AG10803 (cell line): ENCODE data around the gene PACS1.

Experiments used
- DNase-seq: peaks from one replicate; pipeline ENCODE4 v3.0.0; 2010; ENCODE audit warnings: low read depth
- H3K4me3 ChIP-seq: 2 replicates; pipeline ENCODE4 v1.5.1; 2011; ENCODE audit warnings: mild to moderate bottlenecking, low read length, control low read depth
- CTCF ChIP-seq: conservative IDR thresholded peaks from 2 replicates; pipeline ENCODE4 v1.5.1; 2011; ENCODE audit warnings: mild to moderate bottlenecking, low read length, control low read depth, inconsistent platforms

Gene PACS1

GRCh38 chr11:66124564-66124963 lies 54.5 kb downstream of the PACS1 start:
- DNase-seq, result peak; percentile 58
- H3K4me3 ChIP-seq, result no peak overlapping the region
- no peak for TF ChIP-seq CTCF

GRCh38 chr11:66126064-66126463 lies 56.0 kb downstream of the PACS1 start:
- DNase-seq, result no peak
- TF ChIP-seq CTCF, result no peak
- H3K4me3 ChIP-seq, result no peak overlapping the region

DNA sequence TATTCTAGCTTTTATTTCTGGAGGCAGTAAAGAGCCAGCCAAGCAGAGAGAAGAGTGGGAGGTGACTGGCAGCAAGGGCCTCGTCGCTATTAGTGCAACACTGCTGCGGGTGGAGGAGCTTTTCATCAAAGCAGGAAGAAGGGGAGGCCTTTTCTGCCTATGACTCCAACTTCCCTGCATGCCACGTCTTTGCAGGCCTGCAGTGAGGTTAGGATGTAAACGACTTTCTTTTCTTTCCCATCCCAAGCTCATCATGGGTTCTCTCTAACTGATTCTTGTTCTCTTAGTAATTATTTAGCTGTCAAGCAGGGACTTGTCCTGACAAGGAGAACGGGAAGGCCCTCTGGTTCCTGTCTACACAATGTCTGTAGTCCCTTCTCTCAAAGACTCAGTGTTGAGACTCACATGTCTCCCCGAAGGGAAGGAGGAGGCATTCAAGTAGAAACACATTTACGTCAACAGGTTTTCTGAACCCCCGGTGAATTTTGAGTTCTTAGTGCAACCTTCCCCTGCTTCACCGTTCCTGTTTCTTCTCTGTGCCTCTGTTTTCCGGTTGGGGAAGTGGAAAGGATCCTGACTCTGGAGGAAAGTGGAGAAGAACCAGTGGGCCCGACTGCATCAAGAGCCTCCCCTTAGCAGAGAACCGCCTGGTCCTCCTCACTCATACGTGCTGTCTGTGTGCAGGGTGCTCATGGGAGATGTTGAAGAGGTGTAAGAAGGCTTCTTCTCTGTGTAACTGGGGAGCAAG lies 56.9 kb downstream of the PACS1 start:
- TF ChIP-seq CTCF, result peak; percentile 19; the same call in 1 of the 2 replicates
- DNase-seq, result peak; percentile 80
- H3K4me3 ChIP-seq, result peak overlapping the region; percentile 23

- no peak overlapping the region for H3K4me3 ChIP-seq
- TF ChIP-seq CTCF, result no peak
- no peak for DNase-seq
These were observed 60.9 kb downstream of the PACS1 start for GRCh38 chr11:66130978-66131377.

DNA sequence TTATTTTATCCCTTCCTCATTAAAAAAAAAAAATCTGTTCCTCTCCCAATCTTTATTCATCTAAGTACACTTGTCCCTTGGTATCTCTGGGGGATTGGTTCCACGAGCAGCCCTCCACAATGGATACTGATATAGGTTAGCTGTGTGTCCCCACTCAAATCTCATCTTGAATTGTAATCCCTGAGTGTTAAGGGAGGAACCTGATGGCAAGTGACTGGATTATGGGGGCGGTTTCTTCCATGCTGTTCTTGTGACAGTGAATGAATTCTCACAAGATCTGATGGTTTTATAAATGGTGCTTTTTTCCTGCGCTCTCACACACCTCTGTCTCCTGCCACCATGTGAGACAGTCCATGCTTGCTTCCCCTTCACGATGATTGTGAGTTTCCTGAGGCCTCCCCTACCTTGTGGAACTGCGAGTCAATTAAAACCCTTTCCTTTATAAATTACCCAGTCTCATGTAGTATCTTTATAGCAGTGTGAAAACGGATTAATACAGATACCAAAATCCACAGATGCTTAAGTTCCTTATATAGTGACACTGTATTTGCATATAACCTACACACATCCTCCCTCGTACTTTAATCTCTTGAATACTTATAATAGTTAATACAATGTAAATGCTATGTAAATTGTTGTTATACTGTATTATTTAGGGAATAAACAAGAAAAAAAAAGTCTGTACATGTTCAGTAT lies 62.0 kb downstream of the PACS1 start:
- no peak for TF ChIP-seq CTCF
- no peak overlapping the region for H3K4me3 ChIP-seq
- DNase-seq, result no peak

DNA sequence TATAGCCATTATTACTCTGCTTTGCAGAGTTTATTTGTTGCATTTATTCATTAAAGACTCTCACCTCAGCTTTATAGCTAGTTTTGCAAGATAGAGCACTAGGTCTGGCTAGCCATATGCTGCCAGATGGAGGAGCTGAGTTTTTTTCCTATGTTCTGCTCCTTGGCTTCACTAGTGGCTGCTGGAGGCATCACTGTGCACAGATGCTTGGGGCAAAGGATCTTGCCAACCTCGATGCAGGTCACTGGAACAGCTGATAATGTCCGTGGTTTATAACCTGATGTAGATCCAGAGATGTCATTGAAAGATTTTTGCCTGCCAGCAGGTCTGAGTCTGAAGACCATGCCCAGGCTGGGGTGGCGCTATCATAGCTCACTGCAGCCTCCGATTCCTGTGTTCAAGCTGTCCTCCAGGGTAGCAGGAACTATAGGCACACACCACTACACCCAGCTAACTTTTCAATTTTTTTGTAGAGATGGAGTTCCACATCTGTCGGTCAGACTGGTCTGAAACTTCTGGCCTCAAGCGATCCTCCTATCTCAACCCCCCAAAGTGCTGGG lies 63.2 kb downstream of the PACS1 start:
- no peak overlapping the region for H3K4me3 ChIP-seq
- no peak for TF ChIP-seq CTCF
- DNase-seq, result no peak

DNA sequence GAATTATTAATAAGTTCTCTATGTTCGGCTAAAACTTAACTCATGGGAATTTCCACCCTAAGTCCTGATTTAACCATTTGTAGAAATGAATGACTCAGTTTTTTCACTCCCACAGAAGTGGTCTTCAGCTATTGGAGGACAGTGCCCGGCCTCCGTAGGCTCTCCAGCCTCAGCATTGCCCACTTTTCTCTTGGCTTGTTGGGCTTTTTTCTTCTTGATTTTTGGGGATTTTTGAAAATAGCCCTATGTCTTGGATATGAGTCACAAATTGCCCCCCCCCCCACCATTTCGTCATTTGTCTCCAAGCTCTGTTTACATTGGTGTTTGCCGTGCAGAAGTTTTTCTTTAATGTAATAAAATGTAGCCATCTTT lies 66.7 kb downstream of the PACS1 start:
- no peak for TF ChIP-seq CTCF
- no peak overlapping the region for H3K4me3 ChIP-seq
- peak; percentile 34 for DNase-seq
